T-cell (primary cell): ENCODE data around the gene KCNH2. TPM values are rescaled to one million over a fixed set of nuclear protein-coding genes. Genes with fewer than 3 reads are reported as not detected.
A peak's percentile ranks its signal among the peaks of the same experiment; 100 is the strongest.

Experiments
- ATAC-seq, 4 experiments: fragments of 200-7000 bp in 3 of 4; fragments of 150-1000 bp in 1 of 4; cut with Tn5 transposase; replicated peaks in 1 of 4; 1 replicate in 3 of 4; 2 replicates in 1 of 4; pipeline ENCODE4 v1.10.0; 2021; ENCODE audit warnings: moderate library complexity in 3 of 4, mild to moderate bottlenecking in 2 of 4, moderate number of reproducible peaks in 1 of 4
- CTCF ChIA-PET, 2 donors: fragments of 300-600 bp; sonication (Branson Sonifier 250); formaldehyde crosslinking; loops; one replicate each; lab custom pipeline; 2022; ENCODE audit warnings: antibody characterized with exemption in 2 of 2; lab: Charles Lee
- POLR2A ChIA-PET, 2 donors: fragments of 300-600 bp; sonication (Branson Sonifier 250); formaldehyde crosslinking; loops; one replicate each; lab custom pipeline; 2022; ENCODE audit warnings: antibody characterized with exemption in 2 of 2; lab: Charles Lee
- DNase-seq, 35 experiments: peaks; one replicate each; pipeline versions ENCODE4 v3.0.0 to v3.0.0-alpha.2; 2013 to 2023
- H3K27ac ChIP-seq: one replicate; pipeline ENCODE4 v1.5.1; 2013; ENCODE audit warnings: low read length
- H3K27me3 ChIP-seq, 2 experiments: replicated peaks in 1 of 2; 1 replicate in 1 of 2; 2 replicates in 1 of 2; pipeline versions ENCODE4 v1.6.1 to v1.7.0; 2013; ENCODE audit warnings: low read length in 1 of 2, mixed read lengths in 1 of 2; ENCODE audit not compliant: control insufficient read depth in 2 of 2, insufficient read depth in 2 of 2; ENCODE audit errors: extremely low read depth in 1 of 2
- H3K36me3 ChIP-seq, 2 donors: 1 replicate in 1 of 2; 2 replicates in 1 of 2; pipeline versions ENCODE4 v1.6.1 to v1.7.0; 2013; ENCODE audit warnings: low read length in 1 of 2; ENCODE audit not compliant: control insufficient read depth in 2 of 2, insufficient read depth in 1 of 2; ENCODE audit errors: extremely low read depth in 1 of 2
- H3K4me1 ChIP-seq, 2 experiments: 1 replicate in 1 of 2; 2 replicates in 1 of 2; pipeline versions ENCODE4 v1.6.1 to v1.7.0; 2013; ENCODE audit warnings: low read length in 2 of 2, mixed read lengths in 1 of 2; ENCODE audit not compliant: insufficient read depth in 2 of 2, control insufficient read depth in 1 of 2; ENCODE audit errors: extremely low read depth in 1 of 2
- H3K4me3 ChIP-seq, 2 donors: 1 replicate in 1 of 2; 2 replicates in 1 of 2; pipeline versions ENCODE4 v1.5.1 to v1.7.0; 2013; ENCODE audit warnings: mild to moderate bottlenecking in 2 of 2, low read length in 1 of 2, moderate library complexity in 1 of 2; ENCODE audit not compliant: control insufficient read depth in 1 of 2; ENCODE audit errors: extremely low read depth in 1 of 2
- H3K9me3 ChIP-seq: 2 replicates; pipeline ENCODE4 v1.7.0; 2013
- H3K27ac Mint-ChIP-seq, 2 donors: one replicate each; pipeline ENCODE4 v1.8.0; 2020 to 2021; ENCODE audit warnings: mild to moderate bottlenecking in 2 of 2, mixed read lengths in 2 of 2
- H3K27me3 Mint-ChIP-seq, 2 donors: one replicate each; pipeline ENCODE4 v1.8.0; 2021 to 2022; ENCODE audit warnings: mixed read lengths in 2 of 2
- H3K36me3 Mint-ChIP-seq: one replicate; pipeline ENCODE4 v1.8.0; 2021; ENCODE audit warnings: mixed read lengths
- H3K4me1 Mint-ChIP-seq, 3 donors: one replicate each; pipeline ENCODE4 v1.8.0; 2020 to 2022; ENCODE audit warnings: mixed read lengths in 3 of 3, mild to moderate bottlenecking in 1 of 3
- H3K4me3 Mint-ChIP-seq, 3 donors: one replicate each; pipeline ENCODE4 v1.8.0; 2020 to 2022; ENCODE audit warnings: mild to moderate bottlenecking in 3 of 3, mixed read lengths in 3 of 3, moderate library complexity in 3 of 3
- H3K9me3 Mint-ChIP-seq, 3 donors: one replicate each; pipeline ENCODE4 v1.8.0; 2020 to 2022; ENCODE audit warnings: mixed read lengths in 3 of 3
- whole genome bisulfite sequencing: methylation state at CpG from one replicate; pipeline ENCODE4 v1.1.5; 2013; ENCODE audit warnings: missing lambda C conversion rate; ENCODE audit not compliant: insufficient coverage; 5-methylcytosine and 5-hydroxymethylcytosine counted together
- total RNA-seq, 35 experiments: library from RNA in 6 of 35; stranded (reverse) in 6 of 35; fragments of 120-200 nt in 1 of 35; gene quantifications; one replicate each; pipeline versions ENCODE4 v1.2.1 to v1.2.4 and lab custom pipeline; 2013 to 2026

KCNH2 gene
- total RNA-seq, 5 donors from 2014 or later (not counting 1 experiment from before 2014, with no cell fraction given) = 2.9 to 4.6 (median 3.0) TPM

DNA sequence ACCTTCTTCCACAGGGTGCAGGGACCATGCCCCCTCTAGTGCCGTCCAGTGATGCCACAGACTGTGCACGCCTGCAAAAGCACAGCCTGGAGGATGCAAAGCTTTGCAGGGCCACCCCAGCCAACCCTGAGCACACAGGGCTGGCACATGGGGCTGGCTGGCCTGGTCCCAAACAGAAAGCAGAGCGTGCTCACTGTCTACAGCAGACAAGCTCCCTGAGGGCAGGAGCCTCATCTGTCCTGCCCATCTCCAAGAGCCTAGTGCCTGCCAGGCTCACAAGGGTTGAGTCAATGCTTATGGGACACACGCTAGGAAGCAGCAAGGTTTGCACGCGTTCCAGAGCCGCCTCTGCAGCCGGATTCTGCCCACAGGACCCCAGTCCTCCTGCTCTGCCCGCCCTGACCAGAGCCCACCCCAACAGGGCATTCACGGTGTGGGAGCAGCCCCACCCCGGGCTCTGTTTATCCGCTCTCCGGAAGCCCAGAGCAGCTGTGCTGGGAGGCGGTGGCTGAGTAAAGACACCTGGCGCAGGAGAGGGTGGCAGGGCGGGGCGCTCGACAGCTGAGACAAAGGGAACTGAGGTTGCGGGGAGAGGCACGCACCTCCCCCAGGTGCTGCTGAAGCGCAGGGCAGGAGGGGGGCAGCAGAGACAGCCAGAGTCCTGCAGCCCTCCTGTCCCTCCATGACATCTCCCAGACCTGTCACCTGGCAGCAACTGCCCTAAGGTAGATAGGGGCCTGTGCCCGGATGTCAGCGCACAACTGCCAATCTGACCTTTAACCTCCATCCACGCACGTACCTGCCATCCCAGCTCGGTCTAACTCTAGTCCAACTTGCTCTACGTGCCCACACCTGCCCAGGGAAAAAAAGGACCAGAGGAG is 4.3 kb downstream of the KCNH2 start:
- Mint-ChIP-seq H3K4me3 (peak overlapping the region; percentile 80 to 85 (median 84)), H3K9me3 (no peaks in the 10 kb centered on the region), H3K36me3 (no peaks in the 10 kb centered on the region), H3K27ac (peak overlapping the region; percentile 88 to 91), H3K27me3 (peaks cover 12 to 24% of the 10 kb centered on the region in 2 donors), H3K4me1 (peaks cover 42 to 57% (median 47%) of the 10 kb centered on the region in 3 donors)
- Histone ChIP-seq H3K4me1 (peaks cover 15 to 45% of the 10 kb centered on the region in 2 experiments), H3K27me3 (peaks cover 0 to 41% of the 10 kb centered on the region in 2 experiments), H3K9me3 (no peaks in the 10 kb centered on the region), H3K4me3 (peak overlapping the region in 1 of 2 donors; percentile 30), H3K27ac (peak overlapping the region; percentile 69), H3K36me3 (no peaks in the 10 kb centered on the region)
- ChIA-PET POLR2A (interaction anchor here in 1 of 2 donors (0.5 kb wide), 1 partner anchor 45 kb away, joined by 3 read pairs; no protein-coding TSS in a partner anchor), CTCF (interaction anchor here in 1 of 2 donors (0.9 to 1.3 kb wide), 3 partner anchors 10 to 44 kb away, joined by 3 to 4 read pairs (median 4); no protein-coding TSS in a partner anchor)
- 39% methylated on average over 17 of the region's 27 CpGs for WGBS
- DNase-seq (peak in 32 of 35 experiments; percentile 22 to 63 (median 41)), ATAC-seq (peak; percentile 40 to 51 (median 40))

DNA sequence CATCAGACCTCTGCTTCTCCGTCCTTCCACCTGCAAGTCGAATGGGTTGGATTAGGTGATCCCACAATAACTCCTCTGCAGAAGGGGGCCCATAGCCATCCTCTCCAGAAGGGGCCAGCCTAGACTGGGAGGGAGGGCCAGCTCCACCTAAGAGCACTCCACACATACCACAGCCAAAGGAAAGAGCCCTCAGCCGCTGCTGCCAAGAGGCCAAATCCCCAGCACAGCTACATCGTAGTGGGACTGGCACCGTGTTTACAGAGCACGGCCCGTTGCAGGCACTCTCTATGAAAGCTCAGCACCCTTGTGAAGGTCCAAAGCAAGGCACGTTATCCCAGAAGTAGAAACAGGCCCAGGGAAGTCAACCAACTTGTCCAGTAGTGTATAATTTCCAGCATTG is 5.4 kb downstream of the KCNH2 start:
- peaks cover under 1 to 38% of the 10 kb centered on the region in 2 experiments for H3K27me3 ChIP-seq
- Mint-ChIP-seq H3K9me3 (no peaks in the 10 kb centered on the region), H3K4me1 (peaks cover 41 to 60% (median 48%) of the 10 kb centered on the region in 3 donors), H3K36me3 (no peaks in the 10 kb centered on the region), H3K27ac (peak overlapping the region; percentile 88 to 91), H3K27me3 (peaks cover 8 to 18% of the 10 kb centered on the region in 2 donors), H3K4me3 (peak overlapping the region in 1 of 3 donors; percentile 84)
- no peaks in the 10 kb centered on the region for H3K36me3 ChIP-seq
- H3K9me3 ChIP-seq = no peaks in the 10 kb centered on the region
- DNase-seq = no peak
- ATAC-seq = no peak
- ChIA-PET CTCF (interaction anchor here in 1 of 2 donors (1.3 kb wide), 1 partner anchor 10 kb away, joined by 3 read pairs; no protein-coding TSS in a partner anchor), POLR2A (no interaction called here)
- peaks cover 13 to 42% of the 10 kb centered on the region in 2 experiments for H3K4me1 ChIP-seq
- 89% methylated on average over 6 of the region's 8 CpGs for whole genome bisulfite sequencing
- peak overlapping the region; percentile 69 for H3K27ac ChIP-seq
- no peak overlapping the region for H3K4me3 ChIP-seq

DNA sequence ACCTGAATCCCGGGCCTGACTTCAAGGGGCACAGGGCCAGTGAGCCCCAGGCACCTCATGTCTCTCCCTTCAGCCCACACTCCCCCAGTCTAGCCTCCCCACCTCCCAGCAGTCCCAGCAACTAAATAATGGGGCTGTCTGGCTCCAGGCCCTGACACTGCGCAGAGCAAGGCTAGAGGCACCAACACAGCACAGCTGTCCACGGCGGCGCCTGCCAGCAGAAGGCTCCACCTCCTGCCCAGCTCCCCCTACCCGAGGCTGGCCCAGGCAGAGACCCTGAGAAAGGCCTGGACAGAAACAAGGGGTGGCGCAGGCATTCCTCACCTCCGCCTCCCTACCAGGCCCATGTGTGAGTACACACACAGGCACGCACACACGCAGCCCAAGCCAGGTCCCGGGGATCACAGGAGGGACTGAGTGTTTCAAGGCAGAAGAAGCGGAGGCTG is 6.1 kb downstream of the KCNH2 start:
- ChIA-PET POLR2A (no interaction called here), CTCF (interaction anchor here in 1 of 2 donors (1.3 kb wide), 1 partner anchor 9 kb away, joined by 3 read pairs; no protein-coding TSS in a partner anchor)
- Mint-ChIP-seq H3K4me1 (peaks cover 36 to 54% (median 43%) of the 10 kb centered on the region in 3 donors), H3K9me3 (no peaks in the 10 kb centered on the region), H3K4me3 (no peak overlapping the region), H3K27me3 (peaks cover 4 to 13% of the 10 kb centered on the region in 2 donors), H3K27ac (peak overlapping the region in 1 of 2 donors; percentile 91), H3K36me3 (no peaks in the 10 kb centered on the region)
- 90% methylated on average over 12 of the region's 12 CpGs for WGBS
- no peaks in the 10 kb centered on the region for H3K36me3 ChIP-seq
- H3K27me3 ChIP-seq = peaks cover 2 to 32% of the 10 kb centered on the region in 2 experiments
- no peak overlapping the region for H3K27ac ChIP-seq
- peaks cover 12 to 36% of the 10 kb centered on the region in 2 experiments for H3K4me1 ChIP-seq
- no peak overlapping the region for H3K4me3 ChIP-seq
- DNase-seq = no peak
- H3K9me3 ChIP-seq = no peaks in the 10 kb centered on the region
- no peak for ATAC-seq

DNA sequence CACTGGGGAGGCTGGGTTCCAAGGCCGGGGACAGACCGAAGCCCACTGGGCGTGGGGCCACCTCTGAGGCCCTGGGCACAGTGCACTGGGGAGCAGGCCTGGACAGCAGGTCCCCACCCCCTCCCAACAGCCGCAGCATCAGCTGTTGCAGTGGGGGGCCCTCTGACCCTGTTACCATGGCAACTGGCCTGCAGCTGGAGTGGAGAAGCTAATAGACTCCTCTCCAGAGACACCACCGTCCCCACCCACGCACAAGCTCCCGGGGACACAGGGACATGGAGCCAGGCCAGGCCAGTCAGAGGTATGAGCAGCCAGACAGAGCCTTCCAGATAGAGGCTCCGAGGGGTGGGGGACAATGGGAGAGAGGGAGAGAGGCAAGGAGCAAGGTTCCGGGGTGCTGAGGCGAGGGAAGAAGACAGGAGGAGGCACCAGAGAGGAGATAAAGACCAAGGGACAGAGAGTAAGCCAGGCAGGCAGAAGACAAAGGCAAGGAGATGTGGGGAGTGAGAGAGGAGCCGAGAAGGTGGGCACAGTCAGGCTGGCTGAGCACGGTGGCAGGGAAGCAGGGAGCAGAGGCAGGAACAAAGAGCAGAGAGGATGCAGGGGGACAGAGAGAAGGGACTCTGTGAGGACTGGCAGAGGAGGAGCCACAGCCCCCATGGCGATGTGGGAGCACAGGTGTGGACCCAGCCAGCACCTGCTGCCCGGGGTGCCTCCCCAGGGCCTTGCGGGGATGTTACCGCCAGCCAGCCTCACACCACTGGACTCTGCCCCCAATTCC is 6.7 kb downstream of the KCNH2 start:
- WGBS = 89% methylated on average over 12 of the region's 16 CpGs
- H3K4me3 Mint-ChIP-seq = no peak overlapping the region
- no peaks in the 10 kb centered on the region for H3K36me3 ChIP-seq
- H3K4me1 ChIP-seq = peaks cover 11 to 32% of the 10 kb centered on the region in 2 experiments
- H3K27ac ChIP-seq = no peak overlapping the region
- peaks cover 0 to 8% of the 10 kb centered on the region in 2 donors for H3K27me3 Mint-ChIP-seq
- H3K9me3 ChIP-seq = no peaks in the 10 kb centered on the region
- ChIA-PET POLR2A (interaction anchor here in 1 of 2 donors (0.6 kb wide), 1 partner anchor 380 kb away, joined by 3 read pairs; no protein-coding TSS in a partner anchor), CTCF (interaction anchor here in 1 of 2 donors (0.5 kb wide), 1 partner anchor 15 kb away, joined by 3 read pairs; no protein-coding TSS in a partner anchor)
- ATAC-seq (no peak), DNase-seq (no peak)
- H3K9me3 Mint-ChIP-seq = no peaks in the 10 kb centered on the region
- no peak overlapping the region for H3K4me3 ChIP-seq
- H3K4me1 Mint-ChIP-seq = peaks cover 32 to 48% (median 38%) of the 10 kb centered on the region in 3 donors
- H3K27me3 ChIP-seq = peaks cover 2 to 26% of the 10 kb centered on the region in 2 experiments
- no peaks in the 10 kb centered on the region for H3K36me3 Mint-ChIP-seq
- H3K27ac Mint-ChIP-seq = peak overlapping the region in 1 of 2 donors; percentile 37

DNA sequence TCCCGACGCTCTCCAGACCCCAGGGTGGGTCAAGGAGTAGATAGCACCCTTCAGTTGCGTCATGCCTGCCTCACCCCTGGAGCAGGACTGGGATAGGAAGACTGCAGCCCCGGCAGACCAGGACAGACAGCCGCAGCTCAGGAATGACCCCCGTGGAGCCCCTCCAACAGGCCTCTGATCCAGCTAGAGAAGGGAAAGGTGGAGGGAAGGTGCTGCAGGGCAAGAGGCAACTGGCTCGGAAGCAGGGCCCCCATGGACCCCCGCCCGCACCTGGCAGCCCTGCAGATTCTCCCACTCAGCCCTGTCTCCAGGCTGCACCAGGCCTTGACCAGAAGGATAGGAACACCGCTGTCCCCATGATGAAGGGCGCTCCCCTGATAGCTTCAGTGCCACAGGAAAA is 7.7 kb downstream of the KCNH2 start:
- Mint-ChIP-seq H3K4me3 (no peak overlapping the region), H3K9me3 (no peaks in the 10 kb centered on the region)
- DNase-seq = no peak

More for the DNA sequence above, 7.7 kb downstream of the KCNH2 start:
- Mint-ChIP-seq H3K36me3 (no peaks in the 10 kb centered on the region), H3K4me1 (peaks cover 26 to 40% (median 32%) of the 10 kb centered on the region in 3 donors), H3K27me3 (peaks cover 0 to 2% of the 10 kb centered on the region in 2 donors), H3K27ac (peak overlapping the region in 1 of 2 donors; percentile 48)
- Histone ChIP-seq H3K27me3 (peaks cover 2 to 23% of the 10 kb centered on the region in 2 experiments), H3K4me3 (no peak overlapping the region), H3K27ac (no peak overlapping the region), H3K9me3 (no peaks in the 10 kb centered on the region), H3K36me3 (no peaks in the 10 kb centered on the region), H3K4me1 (peaks cover 11 to 24% of the 10 kb centered on the region in 2 experiments)
- 86% methylated on average over 6 of the region's 11 CpGs for WGBS
- ATAC-seq = no peak
- ChIA-PET CTCF (interaction anchor here (0.5 kb wide), 2 partner anchors 16 to 340 kb away, joined by 3 to 4 read pairs; no protein-coding TSS in a partner anchor), POLR2A (no interaction called here)
